GM21786 (cell line): ENCODE measurements around the gene RPA1.
"Not testable (repeated sequence)": the region's sequence is repeated elsewhere in the genome, so short reads cannot be mapped to it uniquely, and the experiment has no call there.

Source experiments
- ATAC-seq: cut with Tn5 transposase; IDR thresholded peaks from one replicate; pipeline ENCODE4 v1.9.1; 2021; ENCODE audit not compliant: unreplicated experiment

The RPA1 gene

DNA sequence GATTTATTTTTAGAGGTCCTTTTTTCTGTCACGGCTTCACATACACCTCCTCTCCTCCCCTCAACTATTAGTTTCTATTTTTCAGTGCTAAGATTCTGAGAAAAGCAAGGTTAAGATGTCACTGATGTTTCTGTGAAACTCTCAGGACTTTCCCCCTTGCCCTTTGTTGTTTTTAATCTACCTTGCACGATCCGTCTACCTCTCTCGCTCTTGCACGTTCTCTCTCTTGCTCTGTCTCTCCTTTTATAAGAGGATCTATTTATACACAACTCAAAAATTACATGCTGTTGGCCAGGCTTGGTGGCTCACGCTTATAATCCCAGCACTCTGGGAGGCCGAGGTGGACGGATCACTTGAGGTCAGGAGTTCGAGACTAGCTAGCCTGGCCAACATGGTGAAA lies 43.6 kb downstream of the RPA1 start:
- no peak for ATAC-seq

- no peak for ATAC-seq
Observed at GRCh38 chr17:1875597-1875996, 45.8 kb downstream of the RPA1 start.

GRCh38 chr17:1878419-1879121 lies 48.8 kb downstream of the RPA1 start:
- no peak for ATAC-seq

DNA sequence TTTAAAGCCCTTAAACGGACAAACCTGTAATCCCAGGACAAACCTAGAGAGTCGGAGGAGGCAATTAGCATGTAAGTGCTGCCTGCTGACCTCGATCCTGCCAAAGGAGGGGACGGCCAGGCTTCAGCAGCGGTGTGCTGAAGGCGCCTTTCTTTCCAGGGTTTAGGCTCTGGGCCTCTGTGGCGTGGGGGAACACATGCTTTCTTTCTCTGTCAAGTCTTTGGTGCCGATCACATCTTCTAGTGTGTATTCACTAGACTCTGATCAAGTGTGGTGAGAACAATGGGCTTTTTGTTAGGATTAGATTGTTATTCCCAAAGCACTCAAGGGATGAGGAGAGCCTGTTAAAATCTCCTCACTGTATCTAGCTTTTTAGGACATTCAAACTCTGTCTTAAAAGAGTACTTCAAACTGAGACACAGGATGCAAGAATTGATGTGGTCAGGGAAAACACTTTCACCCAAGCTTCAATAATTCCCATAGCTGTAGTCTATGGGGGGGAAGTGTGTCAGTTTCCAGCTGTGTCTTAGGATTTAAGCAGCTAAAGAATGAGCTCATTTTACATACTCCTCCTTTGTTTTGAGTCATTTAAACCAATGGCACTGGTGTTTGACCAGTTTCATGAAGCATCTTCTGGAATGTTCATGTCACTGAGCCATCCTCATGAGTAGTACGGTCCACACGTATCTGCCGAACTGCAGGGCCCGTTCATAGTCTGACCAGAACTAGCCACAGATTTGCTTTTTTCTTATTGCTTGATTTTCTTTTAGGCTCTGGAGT lies 51.2 kb downstream of the RPA1 start:
- no peak for ATAC-seq

GRCh38 chr17:1882836-1883235 lies 53.0 kb downstream of the RPA1 start:
- no peak for ATAC-seq

DNA sequence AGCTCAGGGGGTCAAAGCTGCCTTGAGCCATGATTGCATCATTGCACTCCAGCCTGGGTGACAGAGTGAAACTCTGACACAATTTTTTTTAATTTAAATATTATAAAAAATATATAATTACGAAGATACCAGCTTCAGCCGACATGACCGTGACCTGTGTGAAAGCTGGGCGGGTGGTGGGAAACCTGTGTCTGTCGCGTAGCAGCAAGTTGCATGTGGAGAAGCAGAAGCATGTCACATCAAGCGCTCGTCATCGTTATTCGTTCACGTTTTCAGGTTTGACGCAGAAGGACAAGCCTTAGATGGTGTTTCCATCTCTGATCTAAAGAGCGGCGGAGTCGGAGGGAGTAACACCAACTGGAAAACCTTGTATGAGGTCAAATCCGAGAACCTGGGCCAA lies 53.7 kb downstream of the RPA1 start:
- no peak for ATAC-seq

DNA sequence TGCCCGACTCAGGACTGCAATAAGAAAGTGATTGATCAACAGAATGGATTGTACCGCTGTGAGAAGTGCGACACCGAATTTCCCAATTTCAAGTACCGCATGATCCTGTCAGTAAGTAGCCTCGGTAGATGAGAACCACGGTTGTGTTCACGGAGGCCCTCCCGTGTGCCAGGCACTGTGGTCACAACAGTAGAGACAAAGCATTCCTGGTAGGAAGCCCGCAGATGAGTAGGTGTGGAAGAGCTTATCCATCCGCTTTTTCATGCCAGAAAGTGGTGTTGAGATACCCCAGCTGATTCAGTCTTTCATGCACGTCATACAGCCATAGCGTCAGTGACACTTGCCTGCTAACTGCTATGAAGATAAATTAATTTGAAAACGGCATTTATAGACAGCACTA lies 58.9 kb downstream of the RPA1 start:
- no peak for ATAC-seq

GRCh38 chr17:1890758-1891450 lies 61.1 kb downstream of the RPA1 start:
- ATAC-seq, result no peak

DNA sequence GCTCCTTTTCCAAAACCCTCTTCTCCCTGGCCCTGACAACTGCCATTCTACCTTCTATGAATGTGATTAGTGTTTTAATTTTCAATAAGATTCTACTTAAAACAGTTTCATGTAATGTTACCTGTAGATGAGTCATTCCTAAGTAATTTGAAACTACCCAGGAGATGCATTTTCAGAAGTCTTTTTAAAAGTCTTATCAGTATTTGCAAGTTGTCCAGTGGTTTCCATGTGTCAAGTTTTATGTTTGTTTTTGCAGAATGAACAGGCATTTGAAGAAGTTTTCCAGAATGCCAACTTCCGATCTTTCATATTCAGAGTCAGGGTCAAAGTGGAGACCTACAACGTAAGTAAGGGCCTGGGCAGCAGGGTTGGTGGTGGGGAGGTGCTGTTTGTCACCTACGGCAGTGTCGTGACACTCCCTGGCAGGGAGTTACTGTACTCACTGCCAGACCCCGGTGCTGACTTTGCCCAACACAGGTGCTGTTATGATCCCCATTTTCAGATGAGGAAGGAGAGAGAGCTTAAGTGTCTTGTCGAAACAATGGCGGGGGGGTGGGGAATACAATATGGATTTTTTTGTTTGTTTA lies 65.0 kb downstream of the RPA1 start:
- ATAC-seq, result no peak

- ATAC-seq, result not testable (repeated sequence)
Observed at GRCh38 chr17:1895479-1895878, 65.7 kb downstream of the RPA1 start.

- no peak for ATAC-seq
Observed at GRCh38 chr17:1896243-1897104, 66.7 kb downstream of the RPA1 start.

DNA sequence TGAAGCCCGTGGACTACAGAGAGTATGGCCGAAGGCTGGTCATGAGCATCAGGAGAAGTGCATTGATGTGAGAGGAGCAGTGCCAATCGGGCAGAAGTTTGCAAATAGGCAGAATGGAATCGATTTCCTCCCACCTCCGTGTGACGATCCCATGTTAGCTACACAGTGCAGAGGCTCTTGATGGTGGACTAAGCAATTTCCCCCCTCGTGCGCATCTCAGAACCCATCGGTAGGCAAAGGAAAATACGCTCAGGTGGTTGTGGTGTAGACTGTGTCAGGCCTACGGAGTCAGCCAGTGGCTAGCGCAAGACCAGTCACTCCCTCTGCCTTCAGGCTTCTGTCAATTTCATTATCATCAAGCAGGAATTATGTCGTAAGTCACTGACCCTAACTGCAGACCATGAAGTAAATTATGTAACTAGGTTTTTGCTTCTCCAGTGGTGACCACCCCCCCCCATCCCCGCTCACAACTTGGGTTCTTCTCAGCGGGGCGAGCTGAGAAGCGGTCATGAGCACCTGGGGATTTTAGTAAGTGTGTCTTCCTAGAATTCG lies 67.4 kb downstream of the RPA1 start:
- ATAC-seq, result no peak

- no peak for ATAC-seq
Observed at GRCh38 chr17:1898332-1898731, 68.5 kb downstream of the RPA1 start.

- no peak for ATAC-seq
Observed at GRCh38 chr17:1898872-1899271, 69.1 kb downstream of the RPA1 start.

DNA sequence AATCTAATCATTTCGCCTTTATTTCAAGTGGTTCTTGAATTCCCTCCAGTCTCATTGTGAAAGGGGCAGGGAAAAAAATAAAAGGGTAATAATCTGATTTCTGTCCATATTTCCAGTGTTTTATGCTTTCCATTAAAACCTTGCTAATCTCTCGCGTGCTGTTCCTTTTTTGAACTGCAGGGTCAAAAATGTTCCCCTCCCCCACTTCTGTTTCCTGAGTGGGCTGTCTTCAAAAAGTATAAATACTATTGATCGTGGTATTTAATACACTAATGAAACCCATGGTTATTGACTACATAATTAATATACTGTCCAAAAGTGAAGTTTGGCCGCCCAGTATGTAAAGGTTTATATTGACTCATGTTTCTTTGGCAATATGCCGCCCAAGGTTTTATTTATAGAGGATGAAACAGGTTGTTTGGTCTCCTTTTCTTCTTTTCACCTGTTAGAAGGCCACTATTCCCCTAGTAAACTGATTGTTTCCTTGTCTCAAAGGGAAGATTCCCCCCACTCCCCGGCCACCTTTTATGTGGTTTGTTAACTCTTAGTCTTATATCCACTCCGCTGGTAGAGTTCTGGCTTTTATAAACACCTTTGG lies 69.7 kb downstream of the RPA1 start:
- ATAC-seq, result no peak

DNA sequence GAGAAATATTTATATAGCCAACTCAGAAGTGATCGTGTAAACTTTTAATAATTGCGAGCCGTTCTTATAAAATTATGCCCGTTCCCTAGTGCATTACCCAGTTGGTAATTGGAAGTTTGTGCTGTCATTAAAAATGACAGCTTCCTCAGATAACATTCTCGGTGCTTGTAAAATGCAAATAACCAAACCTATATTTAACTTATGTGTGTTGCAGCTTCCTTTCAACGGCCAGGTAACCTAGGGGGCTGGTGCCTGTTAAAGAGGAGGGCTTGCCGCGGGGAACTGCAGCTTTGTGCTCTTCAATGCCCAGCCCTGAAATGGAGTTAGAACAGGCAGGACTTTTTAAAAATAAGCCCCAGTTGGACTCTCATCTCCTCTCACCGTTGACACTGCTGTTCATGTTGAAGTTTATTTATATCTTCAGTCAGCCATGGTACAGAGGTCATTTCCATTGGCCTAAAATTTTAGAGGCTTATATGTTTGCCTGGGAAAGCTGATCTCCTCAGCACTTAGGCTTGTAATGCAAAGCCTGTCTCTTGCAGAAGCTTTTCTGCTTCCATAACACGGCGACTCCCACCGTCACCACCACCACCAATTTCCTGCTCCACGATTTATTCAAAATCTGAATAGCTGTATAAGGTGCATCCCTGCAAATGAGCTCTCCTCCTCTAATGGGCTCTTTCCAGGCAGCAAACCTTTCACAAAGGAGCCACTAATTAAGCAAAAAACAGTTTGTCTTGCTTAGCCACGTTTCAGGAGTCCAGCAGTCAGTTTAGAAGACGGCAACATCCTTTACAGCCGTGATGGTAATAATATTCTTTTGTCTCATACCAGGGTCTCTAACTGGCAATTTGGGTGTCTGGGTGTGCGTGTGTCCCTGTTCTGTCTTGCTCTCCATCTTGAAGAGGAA lies 74.7 kb downstream of the RPA1 start:
- ATAC-seq, result no peak

DNA sequence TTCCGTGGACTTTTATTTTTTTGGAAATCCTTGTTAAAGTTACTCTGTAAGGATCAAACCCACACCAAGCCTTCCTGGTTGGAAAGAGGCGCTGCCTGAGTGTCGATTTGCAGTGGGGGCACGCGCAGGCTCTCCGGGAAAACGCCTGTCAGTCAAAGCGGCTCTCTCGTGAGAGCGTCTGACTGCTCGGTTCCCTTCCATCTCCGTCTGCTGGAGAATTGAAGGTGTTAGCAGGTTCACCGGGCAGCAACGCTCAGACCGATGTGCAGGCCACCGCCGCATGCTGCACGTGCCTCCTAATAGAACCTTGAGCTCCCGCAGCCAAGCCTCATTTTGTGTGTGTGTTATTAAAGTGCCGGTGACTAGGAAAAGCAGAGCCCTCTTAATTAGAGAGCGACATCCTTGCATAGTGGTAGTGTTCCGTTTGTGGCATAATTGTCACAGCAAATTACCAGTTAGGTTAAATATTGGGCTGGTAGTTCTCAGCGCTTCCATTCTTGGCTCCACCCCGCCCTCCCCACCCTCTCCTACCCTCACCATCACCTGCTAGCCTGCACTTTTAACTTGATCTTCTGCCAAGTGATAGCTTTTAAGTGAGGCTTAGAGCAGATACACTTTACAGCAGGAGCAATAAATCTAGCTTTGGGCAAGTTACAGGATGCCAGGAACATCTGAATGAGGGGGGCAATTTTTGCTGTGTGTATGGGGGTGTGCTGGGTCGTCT lies 75.5 kb downstream of the RPA1 start:
- ATAC-seq, result no peak

- ATAC-seq, result no peak
Observed at GRCh38 chr17:1906662-1907101, 76.9 kb downstream of the RPA1 start.
